Forelimb muscle (tissue), 1 donor: ENCODE data around the gene HNRNPF. TPM values are rescaled to one million over a fixed set of nuclear protein-coding genes. Genes with fewer than 3 reads are reported as not detected.

Source experiments
- DNase-seq: peaks from one replicate; pipeline ENCODE4 v3.0.0-alpha.2; 2013; ENCODE audit warnings: low read depth
- polyA plus RNA-seq: library from polyadenylated mRNA; unstranded; fragments of 120-200 nt; gene quantifications from one replicate; pipeline ENCODE4 v1.2.1, GENCODE V29; 2013; ENCODE audit not compliant: insufficient read length

HNRNPF gene
- polyA plus RNA-seq, 1 donor: 100.0 TPM

GRCh38 chr10:43421519-43421918 is 12.5 kb upstream of the HNRNPF start:
- DNase-seq: no peak

GRCh38 chr10:43421201-43421507 is 12.2 kb upstream of the HNRNPF start:
- DNase-seq: no peak

GRCh38 chr10:43420369-43421200 is 11.6 kb upstream of the HNRNPF start:
- DNase-seq: peak; percentile 58

- no peak for DNase-seq
Observed at GRCh38 chr10:43419997-43420368, 11.0 kb upstream of the HNRNPF start.

- DNase-seq: no peak
Observed at GRCh38 chr10:43417950-43418768, 9.2 kb upstream of the HNRNPF start.

- DNase-seq: no peak
Observed at GRCh38 chr10:43415544-43415943, 6.6 kb upstream of the HNRNPF start.

- DNase-seq: no peak
Observed at GRCh38 chr10:43411536-43411935, 2.5 kb upstream of the HNRNPF start.

GRCh38 chr10:43410345-43410744 is 1.4 kb upstream of the HNRNPF start:
- no peak for DNase-seq

GRCh38 chr10:43409385-43410109 is 561 bp upstream of the HNRNPF start:
- no peak for DNase-seq

GRCh38 chr10:43408331-43408709 is 666 bp downstream of the HNRNPF start:
- no peak for DNase-seq

- peak; percentile 84 for DNase-seq
Observed at GRCh38 chr10:43407576-43408330, 1.2 kb downstream of the HNRNPF start.

GRCh38 chr10:43407148-43407575 is 1.8 kb downstream of the HNRNPF start:
- no peak for DNase-seq

GRCh38 chr10:43404704-43405084 is 4.3 kb downstream of the HNRNPF start:
- no peak for DNase-seq

GRCh38 chr10:43403911-43404703 is 4.9 kb downstream of the HNRNPF start:
- DNase-seq: no peak

GRCh38 chr10:43402880-43403452 is 6.0 kb downstream of the HNRNPF start:
- no peak for DNase-seq

- no peak for DNase-seq
Observed at GRCh38 chr10:43402176-43402575, 6.8 kb downstream of the HNRNPF start.

- no peak for DNase-seq
Observed at GRCh38 chr10:43401627-43402026, 7.4 kb downstream of the HNRNPF start.

- DNase-seq: no peak
Observed at GRCh38 chr10:43399320-43400310, 9.4 kb downstream of the HNRNPF start.

- no peak for DNase-seq
Observed at GRCh38 chr10:43398939-43399319, 10.1 kb downstream of the HNRNPF start.
